Upper lobe of left lung (tissue), 4 donors: ENCODE data around the gene DNAJC1.

Source experiments
- CTCF ChIP-seq, 6 experiments: fragments of 450-650 bp in 4 of 6; fragments of 200-600 bp in 2 of 6; sonication (generic) in 2 of 6; IDR thresholded peaks; one replicate each; pipeline ENCODE4 v1.5.1; 2016 to 2019; ENCODE audit warnings: antibody characterized with exemption in 6 of 6
- EP300 ChIP-seq, 4 donors: sonication (generic); formaldehyde crosslinking; IDR thresholded peaks; one replicate each; pipeline ENCODE4 v1.5.1; 2017; ENCODE audit warnings: antibody characterized with exemption in 4 of 4, control low read depth in 2 of 4

GRCh38 chr10:21858455-21858854 lies 145.1 kb downstream of the DNAJC1 start:
- TF ChIP-seq CTCF (IDR thresholded peaks at IDR 0.05) (no peak), EP300 (IDR thresholded peaks at IDR 0.05) (no peak)
